T1000 (cell line): ENCODE results near the gene ZAP70.
"Not testable (repeated sequence)": the region's sequence is repeated elsewhere in the genome, so short reads cannot be mapped to it uniquely, and the experiment has no call there.

Experiments
- DNase-seq: peaks from one replicate; lab custom pipeline; 2025; ENCODE audit warnings: mixed read lengths; lab: John Stamatoyannopoulos, UW

ZAP70 gene

GRCh38 chr2:97698530-97698929 is 14.8 kb upstream of the ZAP70 start:
- no peak for DNase-seq

- peak; percentile 16 for DNase-seq
Observed at GRCh38 chr2:97699765-97700444, 13.5 kb upstream of the ZAP70 start.

- DNase-seq = no peak
Observed at GRCh38 chr2:97701186-97701585, 12.2 kb upstream of the ZAP70 start.

GRCh38 chr2:97701851-97702465 is 11.4 kb upstream of the ZAP70 start:
- DNase-seq = no peak

GRCh38 chr2:97702731-97703470 is 10.5 kb upstream of the ZAP70 start:
- no peak for DNase-seq

GRCh38 chr2:97703741-97704140 is 9.6 kb upstream of the ZAP70 start:
- DNase-seq = no peak

GRCh38 chr2:97704989-97705388 is 8.4 kb upstream of the ZAP70 start:
- DNase-seq = no peak

- no peak for DNase-seq
Observed at GRCh38 chr2:97706112-97706511, 7.3 kb upstream of the ZAP70 start.

- no peak for DNase-seq
Observed at GRCh38 chr2:97706708-97707345, 6.5 kb upstream of the ZAP70 start.

- no peak for DNase-seq
Observed at GRCh38 chr2:97707362-97708047, 5.9 kb upstream of the ZAP70 start.

- no peak for DNase-seq
Observed at GRCh38 chr2:97708048-97708380, 5.4 kb upstream of the ZAP70 start.

- DNase-seq = no peak
Observed at GRCh38 chr2:97708608-97709007, 4.8 kb upstream of the ZAP70 start.

- no peak for DNase-seq
Observed at GRCh38 chr2:97711394-97711711, 2.0 kb upstream of the ZAP70 start.

GRCh38 chr2:97712175-97712574 is 1.2 kb upstream of the ZAP70 start:
- DNase-seq = not testable (repeated sequence)

- no peak for DNase-seq
Observed at GRCh38 chr2:97712693-97713295, 582 bp upstream of the ZAP70 start.

GRCh38 chr2:97714084-97714949 is 941 bp downstream of the ZAP70 start:
- DNase-seq = no peak

GRCh38 chr2:97714950-97715652 is 1.7 kb downstream of the ZAP70 start:
- DNase-seq = no peak

- no peak for DNase-seq
Observed at GRCh38 chr2:97715951-97716694, 2.7 kb downstream of the ZAP70 start.
